GM21723 (cell line): ENCODE measurements around the gene PKIG.

ENCODE experiments used
- ATAC-seq: cut with Tn5 transposase; IDR thresholded peaks from one replicate; pipeline ENCODE4 v1.9.1; 2021; ENCODE audit warnings: mild to moderate bottlenecking, moderate library complexity; ENCODE audit not compliant: unreplicated experiment

PKIG gene

GRCh38 chr20:44616604-44616964 lies 34.2 kb downstream of the PKIG start:
- ATAC-seq, result no peak

GRCh38 chr20:44618318-44618731 lies 35.9 kb downstream of the PKIG start:
- ATAC-seq, result no peak

GRCh38 chr20:44619294-44619693 lies 36.9 kb downstream of the PKIG start:
- ATAC-seq, result no peak

- no peak for ATAC-seq
Measured at GRCh38 chr20:44620030-44620429, 37.7 kb downstream of the PKIG start.

GRCh38 chr20:44621325-44621724 lies 38.9 kb downstream of the PKIG start:
- no peak for ATAC-seq

DNA sequence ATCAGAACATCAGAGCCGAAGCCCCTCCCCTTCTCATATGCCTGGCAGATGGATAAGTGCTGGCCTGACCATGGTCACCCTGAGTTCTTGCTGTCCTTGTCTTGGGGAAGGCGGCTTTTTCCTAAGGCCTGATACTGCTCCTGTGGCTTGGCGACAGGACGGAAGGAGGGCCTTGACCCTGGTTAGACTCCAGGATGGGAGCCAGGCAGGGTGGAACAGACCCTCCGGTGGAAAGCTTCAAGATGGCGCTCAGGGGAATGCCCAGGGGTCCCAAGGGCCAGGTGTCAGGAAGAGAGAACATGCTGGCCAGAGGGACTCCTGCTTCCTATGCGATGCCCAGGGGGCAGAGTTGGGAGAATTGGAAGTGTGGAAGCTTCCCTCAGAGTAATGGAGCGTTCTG lies 39.6 kb downstream of the PKIG start:
- no peak for ATAC-seq

DNA sequence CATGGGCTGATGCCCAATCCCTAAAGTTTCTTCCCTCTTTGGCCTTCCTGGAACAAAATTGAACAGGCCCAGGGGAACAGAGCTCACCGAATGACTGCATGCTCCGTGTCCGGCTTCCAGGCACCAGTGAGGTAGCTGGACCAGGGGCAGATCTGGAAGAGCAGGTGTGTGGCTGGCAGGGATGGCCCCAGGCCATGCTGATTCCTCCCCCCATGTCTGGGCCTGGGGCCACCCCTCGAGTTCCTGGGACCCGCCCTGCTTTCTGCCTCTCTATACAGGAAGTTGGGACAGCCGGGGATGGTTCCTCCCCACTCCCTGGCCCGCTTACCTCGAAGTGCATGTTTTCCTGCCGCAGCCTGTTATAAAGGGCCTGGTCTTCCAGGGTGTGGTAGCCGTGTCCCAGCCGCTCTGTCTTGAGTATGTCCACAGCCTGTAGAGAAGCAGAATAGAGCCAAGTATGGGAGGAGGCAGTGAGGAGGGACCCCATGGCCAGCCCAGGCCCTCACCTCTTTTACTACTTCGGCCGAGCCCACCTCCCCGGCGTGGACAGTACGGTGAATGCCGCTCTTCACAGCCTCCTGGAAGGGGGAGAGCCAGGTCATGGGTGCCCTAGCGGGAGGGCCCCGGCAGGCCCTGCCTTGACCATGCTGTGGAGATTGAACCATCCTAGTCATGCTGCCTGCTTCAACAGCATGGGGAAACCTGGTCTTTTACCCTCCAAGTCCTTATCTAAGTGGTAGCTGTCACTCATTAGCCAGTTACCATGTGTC lies 40.3 kb downstream of the PKIG start:
- no peak for ATAC-seq

DNA sequence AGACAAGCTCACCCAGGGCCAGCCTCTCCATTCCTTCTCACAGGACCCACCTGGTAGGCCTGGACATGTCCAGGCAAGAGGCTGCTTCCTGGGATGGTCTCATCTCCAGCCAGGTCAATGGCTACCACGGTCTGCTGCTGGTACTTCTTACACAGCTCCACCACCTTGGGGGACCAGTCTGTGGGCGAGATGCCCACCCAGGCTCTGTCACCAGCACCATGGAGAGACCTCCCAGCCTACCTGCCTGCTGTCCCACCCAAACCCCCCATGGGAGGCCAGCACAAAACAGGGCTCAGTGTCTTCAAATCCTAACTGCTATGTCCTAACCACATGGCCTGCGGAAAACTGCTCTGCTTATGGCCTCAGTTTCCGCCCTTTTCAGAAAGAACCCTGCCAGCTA lies 41.8 kb downstream of the PKIG start:
- ATAC-seq, result no peak

DNA sequence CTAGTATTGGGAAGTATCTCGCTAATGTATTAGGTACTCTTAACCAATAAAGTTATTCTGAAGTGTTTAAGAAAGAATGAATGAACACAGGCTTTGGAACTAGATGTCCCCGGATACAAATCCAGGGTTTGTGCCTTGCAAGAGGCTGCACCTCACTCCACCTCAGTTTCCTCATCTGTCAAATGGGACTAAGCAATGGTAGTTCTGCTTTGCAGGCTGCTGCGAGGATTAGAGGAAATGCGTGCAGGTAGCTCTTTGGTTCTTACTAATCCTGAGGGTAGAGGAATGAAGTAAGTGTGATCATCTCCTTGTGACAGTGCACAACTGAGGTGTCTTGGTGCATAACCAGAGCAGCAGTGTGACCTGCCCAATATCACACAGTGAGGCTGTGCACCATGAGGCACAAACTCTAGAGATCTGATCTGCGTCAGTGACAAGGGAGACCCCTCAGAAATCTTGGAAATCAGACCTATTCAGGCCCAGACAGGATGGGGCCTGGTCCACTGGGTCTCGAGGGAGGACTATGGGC lies 42.4 kb downstream of the PKIG start:
- no peak for ATAC-seq

DNA sequence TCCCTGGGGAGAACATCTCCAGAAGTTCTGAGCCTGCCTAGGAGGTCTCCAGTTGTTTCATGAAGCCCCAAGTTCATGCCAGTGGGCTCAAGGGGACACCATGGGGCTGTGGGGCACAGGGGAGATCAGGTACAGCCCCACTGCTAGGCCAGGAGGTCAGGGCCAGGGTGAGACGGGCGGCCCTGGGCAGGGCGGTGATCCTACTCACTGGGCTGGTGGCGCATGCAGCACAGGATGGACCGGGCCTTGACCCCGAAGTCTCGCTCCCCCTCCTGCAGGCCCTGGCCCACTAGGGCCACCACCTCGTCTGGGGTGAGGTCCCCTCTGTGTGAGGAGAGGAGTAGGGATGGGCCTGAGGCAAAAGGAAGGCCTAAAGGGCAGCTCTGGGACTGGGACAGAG lies 43.0 kb downstream of the PKIG start:
- ATAC-seq, result no peak

DNA sequence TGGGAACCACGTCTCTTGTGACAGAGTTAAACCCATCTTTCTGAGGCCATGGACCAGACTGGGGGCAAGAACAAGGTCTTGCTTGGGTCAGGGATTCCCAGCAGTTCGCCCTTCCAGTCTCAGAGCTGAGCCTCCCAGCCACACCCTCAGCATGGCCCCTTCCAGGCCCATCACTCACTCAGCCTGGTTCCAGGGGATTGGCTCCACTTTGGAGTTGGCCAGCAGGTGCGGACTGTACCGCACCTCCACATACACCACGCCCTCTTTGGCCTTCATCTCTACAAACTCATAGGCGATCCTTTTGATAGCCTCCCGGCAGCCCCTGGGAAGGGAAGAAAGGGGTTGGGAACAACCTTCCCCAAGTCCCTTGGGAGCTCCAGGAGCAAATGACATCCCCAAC lies 43.9 kb downstream of the PKIG start:
- no peak for ATAC-seq

DNA sequence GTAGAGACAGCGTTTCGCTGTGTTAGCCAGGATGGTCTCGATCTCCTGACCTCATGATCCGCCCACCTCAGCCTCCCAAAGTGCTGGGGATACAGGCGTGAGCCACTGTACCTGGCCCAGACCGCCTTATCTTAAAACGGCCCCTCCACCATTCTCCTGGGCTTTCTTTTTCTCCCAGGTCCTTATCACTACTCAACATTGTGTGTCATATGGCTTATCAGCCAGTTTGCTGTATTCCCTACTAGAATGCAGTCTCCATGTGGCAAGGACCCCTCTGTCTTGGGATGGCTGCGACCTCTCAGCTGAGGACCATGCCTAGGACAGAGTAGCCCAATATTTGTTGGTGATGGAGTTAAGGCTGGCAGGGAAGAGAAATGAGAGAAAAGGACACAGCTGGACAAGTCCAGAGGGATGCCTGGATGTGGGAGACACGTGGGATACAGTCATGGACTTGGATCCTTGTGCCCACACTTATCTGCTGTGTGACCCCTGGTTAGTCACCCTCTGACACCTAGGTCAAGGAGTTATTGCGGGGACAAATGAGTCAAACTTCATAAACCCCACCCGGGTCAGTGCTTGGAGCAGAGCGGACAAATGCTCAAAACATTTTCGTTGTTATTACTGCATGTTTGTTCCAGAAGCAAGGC lies 45.1 kb downstream of the PKIG start:
- no peak for ATAC-seq

GRCh38 chr20:44629017-44629385 lies 46.6 kb downstream of the PKIG start:
- ATAC-seq, result no peak

DNA sequence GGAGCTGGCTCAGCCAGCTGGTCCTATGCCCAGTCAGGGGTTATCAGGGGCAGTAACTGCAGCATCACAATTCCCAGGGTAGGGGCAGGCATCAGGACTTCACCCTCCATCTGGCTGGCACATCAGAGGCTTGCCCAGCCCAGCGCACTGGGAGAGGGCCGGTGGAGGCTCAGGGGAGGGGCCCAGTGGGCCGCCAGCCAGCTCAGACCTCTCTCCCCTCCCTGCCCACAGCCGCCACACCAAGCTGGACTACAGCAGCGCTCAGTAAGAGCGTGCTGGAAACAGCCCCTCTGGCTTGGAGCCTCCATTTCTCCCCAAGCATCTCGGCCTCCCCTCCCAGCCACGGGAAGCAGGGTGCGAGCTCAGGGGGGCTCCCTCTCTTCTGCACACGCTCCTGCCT lies 47.2 kb downstream of the PKIG start:
- no peak for ATAC-seq

GRCh38 chr20:44630297-44630696 lies 47.9 kb downstream of the PKIG start:
- no peak for ATAC-seq

DNA sequence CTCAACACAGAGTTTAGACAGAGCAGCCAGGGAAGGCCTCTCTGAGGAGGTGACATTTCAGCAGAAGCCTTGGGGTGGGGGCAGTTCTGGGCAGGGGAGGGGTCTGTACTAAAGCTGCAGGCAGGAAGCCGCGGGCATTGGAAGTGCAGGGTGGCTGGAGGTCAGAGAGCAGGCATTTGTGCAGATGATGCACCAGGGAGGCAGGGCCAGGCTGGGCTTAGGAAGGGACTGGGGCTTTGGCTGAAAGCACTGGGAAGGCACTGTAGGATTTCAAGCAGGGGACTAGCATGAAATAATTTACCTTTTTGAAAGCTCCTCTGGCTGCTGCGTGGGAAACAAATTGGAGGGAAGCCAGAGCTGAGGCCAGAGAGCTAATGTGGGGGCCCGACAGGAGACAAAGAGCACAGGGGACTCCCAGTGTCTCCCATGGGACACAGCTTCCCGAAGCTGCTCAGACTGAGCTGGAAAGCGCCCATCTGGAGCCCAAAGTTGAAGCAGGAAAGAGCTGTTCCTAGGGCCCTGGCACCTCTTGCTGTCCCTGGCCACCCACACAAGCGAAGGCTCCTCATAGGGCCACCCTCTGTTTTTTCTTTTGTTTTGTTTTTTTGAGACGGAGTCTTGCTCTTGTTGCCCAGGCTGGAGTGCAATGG lies 49.8 kb downstream of the PKIG start:
- no peak for ATAC-seq

GRCh38 chr20:44633187-44633810 lies 50.9 kb downstream of the PKIG start:
- no peak for ATAC-seq

DNA sequence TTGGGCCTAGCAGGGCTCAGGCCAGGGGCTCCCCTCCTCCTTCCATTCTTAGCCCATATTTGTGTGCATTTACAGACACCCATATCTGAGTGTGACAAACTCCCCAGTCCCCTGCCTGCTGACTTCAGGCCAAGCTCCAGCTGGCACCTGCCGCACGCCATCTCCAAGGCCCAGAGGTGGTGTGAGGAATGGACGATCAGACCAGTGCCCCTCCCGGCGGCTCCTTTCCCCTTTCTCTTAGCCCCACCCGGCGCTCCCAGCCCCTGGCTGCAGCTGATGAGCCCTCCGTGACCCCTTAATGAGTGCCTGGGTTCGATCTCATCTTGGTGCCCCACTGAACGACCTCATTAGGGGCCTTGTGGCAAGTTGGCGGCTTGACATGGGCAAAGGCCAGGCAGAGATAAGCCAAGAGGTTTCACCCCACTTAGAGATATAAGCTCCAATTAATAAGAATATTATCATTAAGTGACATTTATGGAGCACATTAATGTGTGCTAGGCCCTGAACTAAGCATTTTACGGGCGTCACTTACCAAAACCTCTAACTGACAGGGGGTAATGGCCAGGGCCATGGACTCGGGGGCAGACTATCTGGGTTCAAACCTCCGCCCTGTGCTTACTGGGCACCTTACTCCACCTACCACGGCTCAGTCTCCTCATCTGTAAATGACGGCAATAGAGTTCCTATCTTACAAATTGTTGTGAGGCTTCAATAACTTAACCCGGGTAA lies 51.7 kb downstream of the PKIG start:
- no peak for ATAC-seq

DNA sequence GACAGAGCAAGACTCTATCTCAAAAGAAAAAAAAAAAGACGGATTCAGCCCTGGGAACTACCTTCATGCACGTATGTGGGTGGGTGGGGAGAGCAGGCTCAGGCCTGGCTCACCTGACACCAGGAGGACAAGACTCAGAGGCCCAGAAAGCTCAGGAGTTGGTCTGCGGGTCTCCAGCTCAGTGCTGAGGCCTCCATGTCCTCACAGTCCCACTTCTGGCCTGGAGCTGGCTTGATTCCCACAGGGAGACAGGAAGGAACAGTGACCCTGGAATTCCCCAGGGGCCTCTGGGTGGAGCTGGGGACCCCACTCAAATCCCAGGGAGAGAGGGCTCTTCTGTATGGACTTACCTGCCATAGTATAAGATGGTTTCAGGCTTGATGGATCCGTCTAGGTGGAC lies 53.5 kb downstream of the PKIG start:
- ATAC-seq, result no peak

- no peak for ATAC-seq
Measured at GRCh38 chr20:44637042-44637441, 54.7 kb downstream of the PKIG start.
